C4-2B (cell line): ENCODE data around the gene RBM45.

Source experiments
- ZFX ChIP-seq: fragments of 450-650 bp; IDR thresholded peaks from 2 replicates; pipeline ENCODE4 v1.6.1; 2017
- TF ChIP-seq, protein P1 (sequence below): fragments of 450-650 bp; conservative IDR thresholded peaks from 2 replicates; pipeline ENCODE4 v1.5.1; 2017; ENCODE audit warnings: mild to moderate bottlenecking

DNA sequence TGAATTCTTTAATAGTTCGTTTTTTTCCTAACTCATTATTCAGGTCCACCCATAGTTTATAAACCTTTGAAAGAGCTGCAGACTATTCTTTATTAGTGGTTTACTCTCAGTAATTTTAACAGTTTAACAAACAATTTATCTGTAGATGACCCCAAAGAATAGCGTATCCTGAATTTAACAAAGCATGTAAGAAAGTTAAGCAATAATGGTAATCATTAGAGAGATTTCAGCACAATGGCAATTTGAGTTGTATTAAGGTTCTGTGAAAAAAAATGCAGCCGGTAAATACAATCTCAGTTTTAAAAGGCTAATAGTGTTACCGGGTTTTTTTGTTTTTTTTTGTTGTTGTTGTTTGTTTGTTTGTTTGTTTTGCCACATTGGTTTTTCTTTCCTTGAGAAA, 40.3 kb downstream of the RBM45 start:
- TF ChIP-seq, protein P1, sequence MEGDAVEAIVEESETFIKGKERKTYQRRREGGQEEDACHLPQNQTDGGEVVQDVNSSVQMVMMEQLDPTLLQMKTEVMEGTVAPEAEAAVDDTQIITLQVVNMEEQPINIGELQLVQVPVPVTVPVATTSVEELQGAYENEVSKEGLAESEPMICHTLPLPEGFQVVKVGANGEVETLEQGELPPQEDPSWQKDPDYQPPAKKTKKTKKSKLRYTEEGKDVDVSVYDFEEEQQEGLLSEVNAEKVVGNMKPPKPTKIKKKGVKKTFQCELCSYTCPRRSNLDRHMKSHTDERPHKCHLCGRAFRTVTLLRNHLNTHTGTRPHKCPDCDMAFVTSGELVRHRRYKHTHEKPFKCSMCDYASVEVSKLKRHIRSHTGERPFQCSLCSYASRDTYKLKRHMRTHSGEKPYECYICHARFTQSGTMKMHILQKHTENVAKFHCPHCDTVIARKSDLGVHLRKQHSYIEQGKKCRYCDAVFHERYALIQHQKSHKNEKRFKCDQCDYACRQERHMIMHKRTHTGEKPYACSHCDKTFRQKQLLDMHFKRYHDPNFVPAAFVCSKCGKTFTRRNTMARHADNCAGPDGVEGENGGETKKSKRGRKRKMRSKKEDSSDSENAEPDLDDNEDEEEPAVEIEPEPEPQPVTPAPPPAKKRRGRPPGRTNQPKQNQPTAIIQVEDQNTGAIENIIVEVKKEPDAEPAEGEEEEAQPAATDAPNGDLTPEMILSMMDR, result no peak
- TF ChIP-seq ZFX, result no peak
